UCSD-AML1 (cell line): ENCODE measurements around the gene CLEC20A.

Experiments used
- DNase-seq: peaks from one replicate; lab custom pipeline; 2025; ENCODE audit not compliant: unreplicated experiment; lab: John Stamatoyannopoulos, UW

Gene CLEC20A

GRCh38 chr1:178500936-178501554, 4.3 kb upstream of the CLEC20A start:
- DNase-seq, result no peak

- DNase-seq, result no peak
Measured at GRCh38 chr1:178500091-178500770, 3.5 kb upstream of the CLEC20A start.

GRCh38 chr1:178498896-178499675, 2.3 kb upstream of the CLEC20A start:
- no peak for DNase-seq

- DNase-seq, result no peak
Measured at GRCh38 chr1:178497903-178498478, 1.2 kb upstream of the CLEC20A start.

GRCh38 chr1:178495741-178496409, 889 bp downstream of the CLEC20A start:
- no peak for DNase-seq

- no peak for DNase-seq
Measured at GRCh38 chr1:178495158-178495557, 1.6 kb downstream of the CLEC20A start.

GRCh38 chr1:178494569-178494971, 2.2 kb downstream of the CLEC20A start:
- no peak for DNase-seq

GRCh38 chr1:178493301-178493741, 3.4 kb downstream of the CLEC20A start:
- DNase-seq, result no peak

GRCh38 chr1:178492341-178492740, 4.4 kb downstream of the CLEC20A start:
- DNase-seq, result no peak

GRCh38 chr1:178491721-178492120, 5.0 kb downstream of the CLEC20A start:
- DNase-seq, result no peak

GRCh38 chr1:178490967-178491366, 5.8 kb downstream of the CLEC20A start:
- DNase-seq, result no peak

- DNase-seq, result no peak
Measured at GRCh38 chr1:178490136-178490535, 6.6 kb downstream of the CLEC20A start.

- no peak for DNase-seq
Measured at GRCh38 chr1:178489399-178489798, 7.4 kb downstream of the CLEC20A start.

GRCh38 chr1:178488393-178488792, 8.4 kb downstream of the CLEC20A start:
- DNase-seq, result no peak

GRCh38 chr1:178487070-178487615, 9.6 kb downstream of the CLEC20A start:
- DNase-seq, result no peak

GRCh38 chr1:178486100-178487069, 10.4 kb downstream of the CLEC20A start:
- no peak for DNase-seq

GRCh38 chr1:178485541-178485981, 11.2 kb downstream of the CLEC20A start:
- no peak for DNase-seq

GRCh38 chr1:178484698-178485225, 12.0 kb downstream of the CLEC20A start:
- DNase-seq, result no peak

GRCh38 chr1:178483251-178483957, 13.4 kb downstream of the CLEC20A start:
- DNase-seq, result no peak
